ENCODE data around the gene BCAS1.

DNA sequence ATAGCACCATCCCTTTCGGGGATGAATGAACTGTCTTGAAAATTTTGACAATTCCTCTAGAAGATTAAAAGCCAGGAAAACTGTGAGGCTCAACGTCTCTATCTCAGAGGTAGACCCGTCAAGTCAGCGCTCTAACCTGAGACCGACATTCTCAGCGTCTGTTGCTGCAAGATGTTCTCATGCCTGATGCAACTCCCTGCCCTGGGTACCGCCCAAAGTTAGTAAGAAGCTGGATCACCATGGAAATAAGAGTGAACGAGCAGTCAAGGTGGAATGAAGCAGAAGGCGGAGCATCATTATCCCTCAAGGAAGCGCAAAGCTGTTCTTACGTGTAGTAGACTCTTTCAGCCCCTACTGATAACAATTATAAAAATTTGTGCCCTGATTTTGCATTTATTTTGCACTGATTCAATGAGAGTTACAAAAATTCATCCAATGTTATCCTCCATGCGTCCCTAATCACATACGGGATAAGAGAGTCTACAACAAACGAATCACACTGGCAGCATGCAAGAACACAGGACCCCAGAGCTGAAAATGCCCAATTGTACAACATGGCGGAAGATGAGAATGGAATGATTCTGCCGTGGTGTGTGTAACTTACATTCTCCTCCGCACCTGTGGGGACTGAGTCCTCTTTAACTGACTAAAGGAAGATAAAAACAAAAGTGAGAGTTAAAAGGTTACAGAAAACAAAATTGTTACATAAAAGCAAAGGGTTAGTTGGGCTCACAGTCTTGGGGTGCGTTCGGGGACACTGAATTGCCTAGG lies 95.4 kb downstream of the BCAS1 start:
- no peak for TF ChIP-seq POLR2A (IDR thresholded peaks at IDR 0.05; ENCODE audit: low read depth, low read length)
- TF ChIP-seq, protein P1, sequence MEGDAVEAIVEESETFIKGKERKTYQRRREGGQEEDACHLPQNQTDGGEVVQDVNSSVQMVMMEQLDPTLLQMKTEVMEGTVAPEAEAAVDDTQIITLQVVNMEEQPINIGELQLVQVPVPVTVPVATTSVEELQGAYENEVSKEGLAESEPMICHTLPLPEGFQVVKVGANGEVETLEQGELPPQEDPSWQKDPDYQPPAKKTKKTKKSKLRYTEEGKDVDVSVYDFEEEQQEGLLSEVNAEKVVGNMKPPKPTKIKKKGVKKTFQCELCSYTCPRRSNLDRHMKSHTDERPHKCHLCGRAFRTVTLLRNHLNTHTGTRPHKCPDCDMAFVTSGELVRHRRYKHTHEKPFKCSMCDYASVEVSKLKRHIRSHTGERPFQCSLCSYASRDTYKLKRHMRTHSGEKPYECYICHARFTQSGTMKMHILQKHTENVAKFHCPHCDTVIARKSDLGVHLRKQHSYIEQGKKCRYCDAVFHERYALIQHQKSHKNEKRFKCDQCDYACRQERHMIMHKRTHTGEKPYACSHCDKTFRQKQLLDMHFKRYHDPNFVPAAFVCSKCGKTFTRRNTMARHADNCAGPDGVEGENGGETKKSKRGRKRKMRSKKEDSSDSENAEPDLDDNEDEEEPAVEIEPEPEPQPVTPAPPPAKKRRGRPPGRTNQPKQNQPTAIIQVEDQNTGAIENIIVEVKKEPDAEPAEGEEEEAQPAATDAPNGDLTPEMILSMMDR (IDR thresholded peaks at IDR 0.05; ENCODE audit: extremely low read depth in 1 of 2, insufficient read depth in 1 of 2, low read depth in 1 of 2, low read length in 2 of 2): no peak
- no peak for TF ChIP-seq JUN (IDR thresholded peaks at IDR 0.05; ENCODE audit: borderline replicate concordance, insufficient read depth, insufficient read length, low read depth)
- TF ChIP-seq, protein P2, sequence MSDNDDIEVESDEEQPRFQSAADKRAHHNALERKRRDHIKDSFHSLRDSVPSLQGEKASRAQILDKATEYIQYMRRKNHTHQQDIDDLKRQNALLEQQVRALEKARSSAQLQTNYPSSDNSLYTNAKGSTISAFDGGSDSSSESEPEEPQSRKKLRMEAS (IDR thresholded peaks at IDR 0.05; ENCODE audit: insufficient read depth, insufficient read length): no peak
- TF ChIP-seq POLR2AphosphoS5 (IDR thresholded peaks at IDR 0.05; ENCODE audit: insufficient read depth, low read depth, low read length): no peak
